Measurements from ENCODE around the gene ZC3H14. TPM values are rescaled to one million over a fixed set of nuclear protein-coding genes. Genes with fewer than 3 reads are reported as not detected.

Gene ZC3H14
- total RNA-seq, 1 donor from 2014 or later, result 85.0 TPM

- Mint-ChIP-seq H3K4me3 (no peak overlapping the region), H3K27ac (peak overlapping the region; percentile 45), H3K27me3 (ENCODE audit: low read depth) (no peaks in the 10 kb centered on the region), H3K4me1 (peaks cover 12% of the 10 kb centered on the region), H3K36me3 (peaks cover 60% of the 10 kb centered on the region), H3K9me3 (peaks cover 5% of the 10 kb centered on the region)
- no peak for TF ChIP-seq CTCF (IDR thresholded peaks at IDR 0.05; ENCODE audit: unreplicated experiment)
- DNase-seq (ENCODE audit: low spot score in 2 of 2, unreplicated experiment in 2 of 2), result no peak
Measured at GRCh38 chr14:88590173-88590572, 27.3 kb downstream of the ZC3H14 start.

GRCh38 chr14:88592031-88592430, 29.2 kb downstream of the ZC3H14 start:
- peaks cover 58% of the 10 kb centered on the region for H3K36me3 Mint-ChIP-seq
- H3K4me3 Mint-ChIP-seq, result no peak overlapping the region
- peak overlapping the region; percentile 36 for H3K27ac Mint-ChIP-seq
- no peak for DNase-seq (ENCODE audit: low spot score in 2 of 2, unreplicated experiment in 2 of 2)
- no peaks in the 10 kb centered on the region for H3K9me3 Mint-ChIP-seq
- H3K4me1 Mint-ChIP-seq, result peaks cover 12% of the 10 kb centered on the region
- H3K27me3 Mint-ChIP-seq (ENCODE audit: low read depth), result no peaks in the 10 kb centered on the region
- no peak for TF ChIP-seq CTCF (IDR thresholded peaks at IDR 0.05; ENCODE audit: unreplicated experiment)

DNA sequence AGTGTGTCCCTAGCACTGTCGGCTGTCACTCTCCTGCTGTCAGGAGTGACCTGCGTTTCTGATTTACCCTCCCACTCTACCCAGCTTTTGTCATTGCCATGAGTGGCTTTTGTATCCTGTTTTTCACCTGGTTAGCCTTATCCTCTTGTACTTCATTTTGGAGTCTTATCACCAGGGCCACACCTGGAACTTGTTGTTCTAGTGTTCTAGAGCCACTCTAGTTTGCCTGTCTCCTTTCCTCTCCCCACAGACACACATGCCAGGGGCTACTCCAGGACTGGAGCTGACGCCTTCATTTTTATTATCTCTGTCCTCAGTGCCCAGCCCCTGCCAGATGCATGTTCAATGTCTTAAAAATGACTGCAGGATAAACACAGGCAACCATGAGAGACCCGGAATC, 34.2 kb downstream of the ZC3H14 start:
- H3K27ac Mint-ChIP-seq, result no peak overlapping the region
- H3K4me3 Mint-ChIP-seq, result no peak overlapping the region
- TF ChIP-seq CTCF (IDR thresholded peaks at IDR 0.05; ENCODE audit: unreplicated experiment), result no peak
- H3K9me3 Mint-ChIP-seq, result no peaks in the 10 kb centered on the region
- peaks cover 7% of the 10 kb centered on the region for H3K4me1 Mint-ChIP-seq
- no peak for DNase-seq (ENCODE audit: low spot score in 2 of 2, unreplicated experiment in 2 of 2)
- peaks cover 69% of the 10 kb centered on the region for H3K36me3 Mint-ChIP-seq
- no peaks in the 10 kb centered on the region for H3K27me3 Mint-ChIP-seq (ENCODE audit: low read depth)

- no peaks in the 10 kb centered on the region for H3K9me3 Mint-ChIP-seq
- no peak overlapping the region for H3K4me3 Mint-ChIP-seq
- H3K4me1 Mint-ChIP-seq, result peaks cover 7% of the 10 kb centered on the region
- no peaks in the 10 kb centered on the region for H3K27me3 Mint-ChIP-seq (ENCODE audit: low read depth)
- H3K36me3 Mint-ChIP-seq, result peaks cover 67% of the 10 kb centered on the region
- H3K27ac Mint-ChIP-seq, result peak overlapping the region; percentile 47
- DNase-seq (ENCODE audit: low spot score in 2 of 2, unreplicated experiment in 2 of 2), result no peak
- TF ChIP-seq CTCF (IDR thresholded peaks at IDR 0.05; ENCODE audit: unreplicated experiment), result no peak
Measured at GRCh38 chr14:88597601-88598000, 34.8 kb downstream of the ZC3H14 start.

DNA sequence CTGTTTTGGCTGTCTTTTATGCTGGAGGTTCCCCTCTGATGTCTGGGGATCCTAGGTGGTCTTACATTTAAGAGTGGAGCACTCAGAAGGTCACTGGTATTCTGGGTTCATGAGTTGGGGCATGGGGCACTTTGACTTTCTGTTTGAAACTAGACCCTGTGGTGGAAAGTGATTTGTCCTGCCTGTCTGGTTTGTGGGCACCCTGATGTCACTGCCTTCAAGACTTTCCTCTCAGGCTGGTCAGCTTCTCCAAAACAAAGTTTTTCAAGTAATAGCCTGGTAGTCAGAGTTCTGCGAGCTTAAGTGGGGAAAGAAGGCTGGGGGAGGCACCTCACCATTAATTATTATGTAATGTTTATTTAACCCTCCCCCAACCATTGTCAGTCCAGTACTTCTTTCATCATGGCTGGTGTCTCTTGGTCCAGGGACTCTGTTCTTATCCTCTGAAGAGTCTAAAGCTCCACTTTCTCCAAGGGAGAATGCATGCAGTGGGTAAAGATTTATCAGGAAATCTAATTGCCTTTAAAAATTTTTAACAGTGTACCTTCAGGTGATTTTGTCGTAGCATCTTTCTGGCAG, 35.3 kb downstream of the ZC3H14 start:
- no peak for TF ChIP-seq CTCF (IDR thresholded peaks at IDR 0.05; ENCODE audit: unreplicated experiment)
- no peak for DNase-seq (ENCODE audit: low spot score in 2 of 2, unreplicated experiment in 2 of 2)
- Mint-ChIP-seq H3K9me3 (no peaks in the 10 kb centered on the region), H3K36me3 (peaks cover 64% of the 10 kb centered on the region), H3K4me3 (no peak overlapping the region), H3K4me1 (peaks cover 7% of the 10 kb centered on the region), H3K27ac (peak overlapping the region; percentile 48), H3K27me3 (ENCODE audit: low read depth) (no peaks in the 10 kb centered on the region)

- no peak for TF ChIP-seq CTCF (IDR thresholded peaks at IDR 0.05; ENCODE audit: unreplicated experiment)
- Mint-ChIP-seq H3K27me3 (ENCODE audit: low read depth) (no peaks in the 10 kb centered on the region), H3K36me3 (peaks cover 64% of the 10 kb centered on the region), H3K27ac (no peak overlapping the region), H3K9me3 (no peaks in the 10 kb centered on the region), H3K4me3 (no peak overlapping the region), H3K4me1 (peaks cover 7% of the 10 kb centered on the region)
- DNase-seq (ENCODE audit: low spot score in 2 of 2, unreplicated experiment in 2 of 2), result no peak
Measured at GRCh38 chr14:88599326-88599725, 36.5 kb downstream of the ZC3H14 start.
